Keratinocyte (primary cell): ENCODE results near the gene TMEM271. TPM values are rescaled to one million over a fixed set of nuclear protein-coding genes. Genes with fewer than 3 reads are reported as not detected.

Experiments used
- DNase-seq: peaks from one replicate; pipeline ENCODE4 v3.0.0-alpha.2; 2011; ENCODE audit warnings: low read depth, missing footprints, low spot score
- FAIRE-seq: peaks from 2 replicates; lab custom pipeline; 2011; peaks lifted over from hg19 to GRCh38; lab: Jason Lieb, UNC
- H2AFZ ChIP-seq: 2 replicates; pipeline ENCODE4 v1.6.0; 2012; ENCODE audit warnings: low read length, control low read depth, inconsistent platforms; ENCODE audit not compliant: control insufficient read depth
- H3K27ac ChIP-seq: 2 replicates; pipeline ENCODE4 v1.5.1; 2011; ENCODE audit warnings: low read length; ENCODE audit not compliant: control insufficient read depth, insufficient read depth
- H3K27me3 ChIP-seq: 3 replicates; pipeline ENCODE4 v1.6.0; 2011; ENCODE audit warnings: low read length; ENCODE audit not compliant: control insufficient read depth, insufficient read depth; ENCODE audit errors: extremely low read depth
- H3K36me3 ChIP-seq, 2 experiments: 2 replicates in 1 of 2; 3 replicates in 1 of 2; pipeline ENCODE4 v1.5.1; 2011; ENCODE audit warnings: low read length in 2 of 2, mild to moderate bottlenecking in 1 of 2; ENCODE audit not compliant: control insufficient read depth in 2 of 2, insufficient read depth in 2 of 2; ENCODE audit errors: extremely low read depth in 1 of 2
- H3K4me1 ChIP-seq: 3 replicates; pipeline ENCODE4 v1.5.1; 2011; ENCODE audit warnings: low read length; ENCODE audit not compliant: control insufficient read depth, insufficient read depth; ENCODE audit errors: extremely low read depth
- H3K4me2 ChIP-seq: 3 replicates; pipeline ENCODE4 v1.6.0; 2011; ENCODE audit warnings: low read depth, low read length; ENCODE audit not compliant: control insufficient read depth, insufficient read depth; ENCODE audit errors: extremely low read depth
- H3K4me3 ChIP-seq, 3 experiments: fragments of 200-600 bp in 1 of 3; sonication (generic) in 1 of 3; 2 replicates in 2 of 3; 3 replicates in 1 of 3; pipeline ENCODE4 v1.5.1; 2011 to 2016; ENCODE audit warnings: low read length in 3 of 3, mild to moderate bottlenecking in 3 of 3, control low read depth in 2 of 3, inconsistent platforms in 1 of 3, low read depth in 1 of 3, mixed read lengths in 1 of 3, mixed run types in 1 of 3, moderate library complexity in 1 of 3; ENCODE audit not compliant: control insufficient read depth in 2 of 3, insufficient read depth in 2 of 3; ENCODE audit errors: extremely low read depth in 1 of 3
- H3K79me2 ChIP-seq: 2 replicates; pipeline ENCODE4 v1.6.0; 2012; ENCODE audit warnings: low read length; ENCODE audit not compliant: control insufficient read depth, insufficient read depth
- H3K9ac ChIP-seq: 3 replicates; pipeline ENCODE4 v1.6.0; 2011; ENCODE audit warnings: low read length; ENCODE audit not compliant: control insufficient read depth, insufficient read depth; ENCODE audit errors: extremely low read depth
- H3K9me1 ChIP-seq: 3 replicates; pipeline ENCODE4 v1.6.0; 2011; ENCODE audit warnings: low read length; ENCODE audit not compliant: control insufficient read depth, insufficient read depth; ENCODE audit errors: extremely low read depth
- H3K9me3 ChIP-seq: 2 replicates; pipeline ENCODE4 v1.5.1; 2012; ENCODE audit warnings: low read depth, low read length; ENCODE audit not compliant: control insufficient read depth
- H4K20me1 ChIP-seq: 3 replicates; pipeline ENCODE4 v1.6.0; 2011; ENCODE audit warnings: low read length; ENCODE audit not compliant: control insufficient read depth, insufficient read depth; ENCODE audit errors: extremely low read depth
- CTCF ChIP-seq, 3 experiments: IDR thresholded peaks in 1 of 3; conservative IDR thresholded peaks in 1 of 3; optimal IDR thresholded peaks in 1 of 3; 2 replicates in 2 of 3; 3 replicates in 1 of 3; pipeline versions ENCODE3 to v1.5.1; 2011; ENCODE audit warnings: low read length in 3 of 3, mild to moderate bottlenecking in 3 of 3, moderate library complexity in 2 of 3, control low read depth in 1 of 3, inconsistent platforms in 1 of 3; ENCODE audit not compliant: insufficient read depth in 2 of 3; ENCODE audit errors: extremely low read depth in 1 of 3
- EZH2 ChIP-seq: IDR thresholded peaks from one replicate; pipeline ENCODE4 v1.6.1; 2012; ENCODE audit warnings: inconsistent platforms, mild to moderate bottlenecking, low read length, moderate library complexity
- dilution Hi-C: fragments of 300-500 bp; cut with MboI; formaldehyde crosslinking; loops from one replicate; pipeline ENCODE4 v1.7.0; 2020; ENCODE audit warnings: low sequenced_read_pairs; ENCODE audit not compliant: extremely low pct_ligation_motif_present
- polyA plus RNA-seq, 5 experiments: library from polyadenylated mRNA; depleted of rRNA in 3 of 5; stranded (reverse) in 3 of 5; stranded (forward) in 1 of 5; unstranded in 1 of 5; fragments of >200 nt; gene quantifications; 1 replicate in 1 of 5; 2 replicates in 3 of 5; 3 replicates in 1 of 5; pipeline versions ENCODE4 v1.2.1 to v1.2.3, GENCODE V29; 2011 to 2012; ENCODE audit warnings: missing spikeins in 2 of 5, low read depth in 1 of 5, low replicate concordance in 1 of 5

TMEM271 gene
- polyA plus RNA-seq, 1 donor (not counting 4 experiments of a cell fraction or from before 2014, with no cell fraction given), result not detected

GRCh38 chr4:538542-539142 lies 37.5 kb downstream of the TMEM271 start:
- DNase-seq, result no peak
- FAIRE-seq, result no peak

GRCh38 chr4:537436-538264 lies 38.4 kb downstream of the TMEM271 start:
- Histone ChIP-seq H4K20me1 (no peaks in the 10 kb centered on the region), H3K27ac (no peak overlapping the region), H3K4me1 (no peaks in the 10 kb centered on the region), H3K4me3 (no peak overlapping the region), H2AFZ (no peak overlapping the region), H3K36me3 (peaks cover 12 to 24% of the 10 kb centered on the region in 2 experiments), H3K4me2 (no peak overlapping the region), H3K9me3 (no peaks in the 10 kb centered on the region), H3K9me1 (peaks cover 2% of the 10 kb centered on the region), H3K27me3 (no peaks in the 10 kb centered on the region), H3K79me2 (no peaks in the 10 kb centered on the region), H3K9ac (no peak overlapping the region)
- dilution Hi-C loops, result no loop called here
- FAIRE-seq (no peak), DNase-seq (no peak)
- TF ChIP-seq CTCF (optimal IDR thresholded peaks at IDR 0.05 in 1 of 3, IDR thresholded peaks at IDR 0.05 in 1 of 3, conservative IDR thresholded peaks at IDR 0.05 in 1 of 3; ENCODE audit: extremely low read depth in 1 of 3, insufficient read depth in 2 of 3, low read length in 3 of 3) (no peak), EZH2 (no peak)

More at GRCh38 chr4:538542-539142, 37.5 kb downstream of the TMEM271 start:
- dilution Hi-C loops, result no loop called here
- Histone ChIP-seq H3K9me1 (no peaks in the 10 kb centered on the region), H3K79me2 (no peaks in the 10 kb centered on the region), H3K4me3 (no peak overlapping the region), H3K9ac (no peak overlapping the region), H3K4me2 (no peak overlapping the region), H3K36me3 (peaks cover 7 to 21% of the 10 kb centered on the region in 2 experiments), H4K20me1 (no peaks in the 10 kb centered on the region), H2AFZ (no peak overlapping the region), H3K9me3 (no peaks in the 10 kb centered on the region), H3K4me1 (no peaks in the 10 kb centered on the region), H3K27ac (no peak overlapping the region), H3K27me3 (no peaks in the 10 kb centered on the region)
- no peak for TF ChIP-seq CTCF (optimal IDR thresholded peaks at IDR 0.05 in 1 of 3, IDR thresholded peaks at IDR 0.05 in 1 of 3, conservative IDR thresholded peaks at IDR 0.05 in 1 of 3; ENCODE audit: extremely low read depth in 1 of 3, insufficient read depth in 2 of 3, low read length in 3 of 3)
- no peak for TF ChIP-seq EZH2
